ENCODE data around the gene ZNF580.
A peak's percentile ranks its signal among the peaks of the same experiment; 100 is the strongest.

The ZNF580 gene

DNA sequence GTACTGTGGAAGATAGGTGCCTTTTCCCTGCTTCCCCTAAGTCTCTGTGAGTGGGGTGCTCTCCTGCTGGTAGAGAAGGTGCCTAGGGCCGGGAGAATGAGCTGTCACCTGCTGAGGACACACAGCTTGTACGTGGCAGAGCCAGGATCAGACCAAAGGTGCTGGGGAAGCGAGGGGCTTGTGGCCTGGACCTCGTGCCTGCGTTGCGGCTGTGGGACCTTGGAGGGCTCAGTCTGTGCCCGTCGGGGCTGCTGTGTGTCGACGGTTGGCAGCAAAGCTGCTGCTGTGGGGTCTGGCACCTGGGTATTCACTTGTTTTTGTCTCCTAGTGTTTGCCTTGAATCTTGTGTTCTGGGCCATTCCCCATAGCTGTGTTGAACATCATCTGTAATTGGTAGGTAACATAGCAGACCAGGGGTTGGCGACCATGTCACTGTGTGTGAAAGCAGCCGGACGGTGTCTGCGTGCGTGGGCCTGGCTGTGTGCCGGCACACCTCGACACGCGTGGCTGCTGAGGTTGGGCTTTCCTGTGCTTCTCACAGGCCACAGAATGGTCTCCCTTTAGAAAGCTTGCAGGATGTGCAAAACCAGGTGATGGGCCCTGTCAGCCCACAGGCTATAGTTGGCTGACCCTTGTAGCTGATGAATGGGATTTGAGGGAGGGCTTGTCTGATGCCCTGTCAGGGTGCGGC lies 23.2 kb downstream of the ZNF580 start:
- no peak for DNase-seq

DNA sequence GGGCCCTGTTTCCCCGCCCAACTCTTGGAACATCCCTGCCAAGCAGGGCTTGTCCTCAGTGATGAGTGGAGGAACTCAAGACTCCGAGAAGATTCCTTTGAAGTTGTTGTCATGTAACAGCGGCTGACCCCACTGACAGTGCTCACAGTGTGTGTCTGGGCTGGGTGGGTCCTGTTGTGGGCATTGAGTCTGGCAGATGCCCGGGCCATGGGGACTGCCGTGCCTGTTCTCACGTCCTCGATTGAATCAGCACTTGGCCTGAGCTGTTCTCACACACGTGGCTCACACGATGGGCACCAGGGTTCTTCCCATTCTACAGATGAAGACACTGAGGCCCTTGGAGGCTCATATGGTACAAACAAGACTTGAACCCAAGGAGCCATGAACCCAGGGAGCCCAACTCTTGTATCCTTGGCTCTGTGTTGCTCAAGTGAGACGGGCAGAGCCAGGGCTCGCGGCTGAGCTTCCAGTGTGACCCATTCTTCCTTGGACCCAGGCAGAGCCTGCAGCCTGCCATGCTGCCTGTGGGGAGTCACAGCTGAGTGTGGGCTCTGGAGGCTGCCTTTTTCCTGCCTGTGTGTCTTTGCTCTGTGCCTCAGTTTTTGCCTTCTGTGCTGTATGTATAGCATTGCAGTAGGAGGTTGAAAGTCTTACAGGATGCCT lies 25.7 kb downstream of the ZNF580 start:
- DNase-seq, result no peak

DNA sequence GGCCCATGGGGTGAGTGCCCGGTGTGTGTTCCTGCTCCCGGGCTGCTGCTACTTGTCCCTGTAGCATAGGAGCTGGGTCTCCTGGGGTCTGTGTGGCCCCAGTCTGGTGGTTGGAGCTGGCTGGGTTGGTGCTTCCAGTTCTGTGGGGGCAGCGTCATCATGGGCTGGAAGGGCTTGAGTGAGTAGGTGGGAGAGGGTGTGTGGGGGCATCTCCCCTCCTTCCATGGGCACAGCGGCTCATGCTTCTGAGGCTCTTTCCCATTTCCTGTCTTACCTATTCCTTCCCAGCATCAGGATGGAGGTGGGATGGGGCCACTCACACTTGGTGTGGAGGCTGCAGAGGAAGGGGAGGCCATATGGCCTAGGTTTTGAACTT lies 26.2 kb downstream of the ZNF580 start:
- no peak for DNase-seq

DNA sequence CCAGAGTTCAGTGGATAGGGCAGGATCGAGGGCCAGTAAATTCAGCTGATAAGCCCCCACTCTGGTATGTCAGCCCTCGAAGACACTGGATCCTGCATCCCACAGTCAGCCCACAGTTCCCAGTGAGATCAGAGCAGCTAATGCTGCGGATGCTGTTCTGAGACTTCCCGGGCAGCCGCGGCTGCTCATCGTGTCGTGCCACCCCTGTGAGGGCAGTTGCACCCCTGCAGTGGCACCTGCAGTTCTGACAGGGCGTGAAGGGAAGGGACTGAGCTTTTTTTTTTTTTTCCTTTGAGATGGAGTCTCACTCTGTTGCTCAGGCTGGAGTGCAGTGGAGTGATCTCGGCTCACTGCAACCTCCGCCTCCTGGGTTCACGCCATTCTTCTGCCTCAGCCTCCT lies 26.7 kb downstream of the ZNF580 start:
- DNase-seq, result no peak

DNA sequence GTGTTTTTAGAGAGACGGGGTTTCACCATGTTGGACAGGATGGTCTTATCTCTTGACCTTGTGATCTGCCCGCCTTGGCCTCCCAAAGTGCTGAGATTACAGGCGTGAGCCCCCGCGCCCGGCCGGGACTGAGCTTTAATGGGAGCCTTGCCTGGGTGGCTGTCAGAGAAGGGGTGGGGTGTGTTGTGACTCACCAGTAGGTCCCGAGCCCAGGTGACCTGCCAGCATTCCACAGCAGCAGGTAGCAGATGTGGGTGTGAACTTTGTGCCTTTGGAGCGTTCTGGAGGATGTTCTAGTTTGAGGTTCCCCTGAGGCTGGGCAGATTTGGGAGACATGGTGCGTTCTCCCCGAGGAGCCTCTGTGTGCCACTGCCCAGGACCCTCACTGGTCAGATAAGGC lies 27.2 kb downstream of the ZNF580 start:
- DNase-seq, result no peak

DNA sequence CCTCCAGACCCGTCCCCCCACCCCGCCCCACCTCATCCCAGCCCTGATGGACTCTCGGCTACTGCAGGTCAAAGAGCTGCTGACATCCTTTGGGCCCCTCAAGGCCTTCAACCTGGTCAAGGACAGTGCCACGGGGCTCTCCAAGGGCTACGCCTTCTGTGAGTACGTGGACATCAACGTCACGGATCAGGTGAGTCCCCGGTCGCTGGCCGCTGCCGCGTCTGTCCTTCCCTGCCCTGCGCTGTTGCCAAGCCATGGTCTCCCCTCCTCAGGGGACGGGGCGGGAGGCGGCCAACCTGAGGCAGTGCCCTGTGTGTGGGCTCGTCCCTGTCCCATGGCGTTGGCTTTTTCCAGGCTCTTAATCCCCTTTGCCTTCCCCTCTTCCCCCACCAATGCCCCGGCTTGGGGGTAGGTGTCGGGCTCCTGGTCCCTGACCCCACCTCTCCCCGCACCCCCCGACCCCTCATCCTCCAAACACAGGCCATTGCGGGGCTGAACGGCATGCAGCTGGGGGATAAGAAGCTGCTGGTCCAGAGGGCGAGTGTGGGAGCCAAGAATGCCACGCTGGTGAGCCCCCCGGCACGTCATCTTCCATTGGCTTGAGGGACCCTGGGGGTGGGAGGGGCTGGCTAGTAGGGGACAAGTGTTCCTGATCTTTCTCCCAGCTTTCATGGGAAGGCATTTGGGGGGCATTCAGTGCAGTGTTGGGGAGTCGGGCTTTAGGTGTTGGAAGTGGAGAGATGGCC lies 28.0 kb downstream of the ZNF580 start:
- no peak for DNase-seq

DNA sequence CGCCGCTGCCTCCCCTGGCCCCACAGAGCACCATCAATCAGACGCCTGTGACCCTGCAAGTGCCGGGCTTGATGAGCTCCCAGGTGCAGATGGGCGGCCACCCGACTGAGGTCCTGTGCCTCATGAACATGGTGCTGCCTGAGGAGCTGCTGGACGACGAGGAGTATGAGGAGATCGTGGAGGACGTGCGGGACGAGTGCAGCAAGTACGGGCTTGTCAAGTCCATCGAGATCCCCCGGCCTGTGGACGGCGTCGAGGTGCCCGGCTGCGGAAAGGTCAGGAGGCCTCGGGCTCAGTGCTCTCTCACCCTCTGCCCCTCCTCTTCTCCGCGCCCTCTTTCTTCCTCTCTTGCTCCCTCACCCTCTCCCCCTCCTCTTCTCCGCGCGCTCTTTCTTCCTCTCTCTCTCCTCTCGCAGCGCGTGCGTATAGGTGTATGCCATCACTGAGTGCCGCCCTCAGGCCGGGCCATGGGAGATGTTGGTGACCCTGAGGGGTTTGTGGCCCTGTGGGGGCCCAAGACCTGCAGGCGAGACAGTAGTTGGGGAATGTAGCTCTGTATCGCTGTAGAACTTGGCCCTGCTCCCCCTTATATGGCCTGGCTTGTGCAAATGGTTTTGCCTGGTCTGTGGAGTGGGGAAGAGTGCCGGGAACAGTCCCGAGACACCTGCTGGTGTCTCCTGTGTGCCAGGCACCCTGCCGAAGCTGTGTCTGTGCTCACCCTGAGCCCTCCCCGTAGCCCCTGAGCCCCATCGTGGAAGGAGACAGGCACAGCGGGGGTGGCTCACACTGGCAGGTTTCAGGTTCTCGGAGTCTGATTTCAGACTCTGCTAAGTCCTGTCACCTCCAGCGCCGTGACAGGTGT lies 28.8 kb downstream of the ZNF580 start:
- DNase-seq, result no peak

DNA sequence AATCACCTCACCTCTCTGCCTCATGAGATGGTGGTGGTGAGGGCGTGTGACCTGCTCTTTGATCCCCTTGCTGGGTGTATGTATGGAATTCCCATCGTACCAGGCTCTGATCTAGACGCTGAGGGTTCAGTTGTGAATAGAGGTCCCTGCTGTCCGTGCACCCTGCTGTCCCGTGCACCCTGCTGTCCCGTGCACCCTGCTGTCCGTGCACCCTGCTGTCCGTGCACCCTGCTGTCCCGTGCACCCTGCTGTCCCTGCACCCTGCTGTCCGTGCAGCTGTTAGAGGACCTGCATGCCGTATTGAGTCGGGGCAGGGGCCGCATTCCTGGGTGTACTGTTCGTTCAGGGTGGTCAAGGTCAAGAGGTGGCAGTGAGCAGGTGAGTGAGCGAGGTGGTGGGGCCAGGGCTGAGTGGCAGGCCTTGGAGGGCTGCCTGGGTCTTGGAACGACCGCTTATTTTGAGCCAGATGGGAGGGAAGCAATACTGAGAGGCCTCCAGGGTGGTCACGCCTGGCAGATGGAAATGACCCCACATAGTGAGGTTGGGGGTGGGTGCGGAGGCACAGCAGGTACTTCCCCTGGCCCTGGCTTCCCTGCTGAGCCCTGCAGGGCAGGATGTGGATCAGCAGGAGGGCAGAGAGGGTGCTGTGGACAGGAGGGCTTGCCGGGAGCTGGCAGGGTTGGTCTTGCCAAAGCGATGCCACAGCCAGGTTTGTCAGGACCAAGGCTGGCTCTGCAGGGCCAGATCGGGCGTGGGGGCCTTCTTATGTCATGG lies 29.7 kb downstream of the ZNF580 start:
- DNase-seq, result no peak

DNA sequence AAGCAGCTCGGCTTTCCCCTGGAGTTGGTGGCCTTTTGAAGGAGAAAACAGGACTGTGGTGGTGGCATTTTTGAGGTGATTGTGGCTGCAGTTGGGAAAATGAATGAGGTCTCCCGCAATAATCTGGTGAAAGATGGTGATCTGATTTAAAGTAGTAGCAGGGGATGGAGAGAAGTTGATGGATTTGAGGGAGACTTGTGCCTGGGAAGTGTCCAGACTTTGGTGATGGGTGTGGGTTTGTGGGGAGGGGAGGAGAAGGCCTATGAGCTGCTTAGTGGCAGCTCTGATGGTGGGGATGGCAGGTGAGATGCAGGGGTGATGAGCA lies 30.2 kb downstream of the ZNF580 start:
- no peak for DNase-seq

DNA sequence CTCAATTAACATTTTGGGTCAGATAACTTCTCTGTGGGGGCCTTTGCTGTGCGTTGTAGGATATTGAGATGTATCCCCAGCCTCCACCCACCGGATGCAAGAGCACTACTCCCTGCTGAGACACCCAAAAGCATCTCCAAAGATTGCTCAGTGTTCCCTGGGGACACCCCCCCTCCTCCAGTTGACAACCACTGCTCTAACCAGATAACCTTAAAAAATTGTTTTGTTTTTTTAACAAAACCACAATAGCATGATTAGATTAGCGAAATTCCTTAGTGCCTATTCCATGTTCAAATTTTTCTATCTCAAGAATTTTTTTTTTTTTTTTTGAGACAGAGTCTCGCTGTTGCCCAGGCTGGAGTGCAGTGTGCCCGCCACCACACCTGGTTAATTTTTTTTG lies 31.6 kb downstream of the ZNF580 start:
- DNase-seq, result no peak

DNA sequence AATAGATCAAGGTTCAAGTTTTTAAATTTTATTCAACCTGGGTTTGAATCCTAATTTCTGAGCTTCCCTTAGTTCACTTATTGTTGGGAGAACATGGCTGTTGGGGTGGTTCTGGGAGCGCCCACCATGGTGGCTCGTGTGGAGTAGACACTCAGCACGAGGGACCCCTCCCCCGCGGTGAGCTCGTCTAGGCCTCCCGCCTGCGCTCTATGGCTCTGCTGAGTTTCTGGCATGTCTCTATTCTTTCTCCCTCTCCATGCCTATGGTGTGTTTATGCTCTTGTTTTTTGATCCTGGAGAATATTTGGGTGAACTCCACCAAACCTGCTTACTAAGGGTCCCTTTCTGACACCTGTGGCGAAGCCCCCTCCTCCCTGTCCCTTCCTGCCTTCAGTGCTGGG lies 32.7 kb downstream of the ZNF580 start:
- DNase-seq, result no peak

DNA sequence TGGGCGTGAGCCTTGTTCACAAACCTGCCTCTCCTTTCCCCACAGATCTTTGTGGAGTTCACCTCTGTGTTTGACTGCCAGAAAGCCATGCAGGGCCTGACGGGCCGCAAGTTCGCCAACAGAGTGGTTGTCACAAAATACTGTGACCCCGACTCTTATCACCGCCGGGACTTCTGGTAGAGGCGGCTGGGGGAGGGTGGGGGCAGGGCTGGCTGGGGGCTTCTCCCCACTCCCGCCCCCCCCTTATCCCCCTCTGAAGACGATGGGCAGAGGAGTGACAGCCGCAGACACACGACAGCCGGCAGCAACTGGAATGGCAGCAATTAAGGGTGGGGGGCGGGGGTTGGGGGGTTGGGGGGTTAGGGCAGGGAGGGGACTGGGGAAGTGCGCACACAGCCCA lies 33.1 kb downstream of the ZNF580 start:
- DNase-seq, result no peak

DNA sequence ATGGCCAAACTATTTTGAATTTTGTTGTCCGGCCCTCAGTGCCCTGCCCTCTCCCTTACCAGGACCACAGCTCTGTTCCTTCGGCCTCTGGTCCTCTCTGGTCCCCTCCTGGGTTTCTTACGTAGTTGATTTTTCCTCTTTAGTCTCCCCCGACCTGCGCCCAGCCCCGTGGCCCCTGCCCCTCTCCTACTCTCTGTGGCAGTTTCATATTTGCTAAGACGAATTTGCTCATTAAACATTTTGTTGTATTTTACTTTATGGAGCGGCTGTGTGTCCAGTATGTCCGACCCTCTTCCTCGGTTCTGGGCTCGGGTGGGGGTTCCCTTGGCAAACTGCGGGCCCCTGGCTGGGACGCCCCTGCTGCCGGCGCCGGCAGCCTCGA lies 33.6 kb downstream of the ZNF580 start:
- no peak for DNase-seq

DNA sequence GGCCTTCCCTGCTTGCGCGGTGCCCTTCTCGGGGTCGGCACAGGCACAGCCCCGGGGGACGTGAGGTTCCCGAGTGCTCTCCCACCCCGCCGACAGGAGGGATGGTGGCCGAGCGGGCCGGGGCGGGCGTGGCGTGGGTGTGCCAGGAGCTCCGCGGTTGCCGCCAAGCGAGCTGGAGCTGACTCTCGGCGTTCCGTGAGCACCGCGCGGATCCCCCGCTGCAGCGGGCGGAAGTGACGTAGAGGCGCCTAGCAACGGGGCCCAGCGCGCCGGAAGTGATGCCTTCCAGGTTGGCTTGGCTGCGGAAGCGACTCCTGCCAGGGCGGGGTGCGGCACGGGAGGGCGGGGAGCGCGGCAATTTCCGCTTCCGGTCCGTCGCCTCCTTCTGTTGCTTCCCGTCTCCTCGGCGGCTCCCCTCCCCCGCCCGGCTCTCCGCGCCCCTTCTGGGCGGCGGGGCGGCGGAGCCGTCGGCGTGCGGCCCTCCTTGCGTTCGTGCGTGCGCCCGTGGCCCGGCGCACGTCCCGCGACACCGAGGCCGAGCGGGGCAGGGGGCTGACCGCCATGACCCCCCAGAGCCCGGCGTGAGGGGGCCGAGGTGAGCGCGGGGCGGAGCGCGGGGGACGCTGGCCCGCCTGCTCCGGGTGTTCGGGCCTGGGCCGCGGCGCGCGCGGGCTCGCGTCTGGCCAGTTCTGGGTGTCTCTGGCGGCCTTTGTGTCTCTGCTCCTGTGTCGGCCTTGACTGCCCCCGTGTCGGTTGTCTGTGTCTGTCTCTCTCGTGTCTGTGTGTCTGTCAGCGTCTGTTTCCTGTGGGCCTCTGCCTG lies 34.2 kb downstream of the ZNF580 start, which contains the start of gene EPN1:
TSS of gene EPN1 (plus strand) at position 386 of the 820 bp plus-strand sequence. CDS start 3,402 bp downstream, outside the sequence.
- peak; percentile 96 for DNase-seq

DNA sequence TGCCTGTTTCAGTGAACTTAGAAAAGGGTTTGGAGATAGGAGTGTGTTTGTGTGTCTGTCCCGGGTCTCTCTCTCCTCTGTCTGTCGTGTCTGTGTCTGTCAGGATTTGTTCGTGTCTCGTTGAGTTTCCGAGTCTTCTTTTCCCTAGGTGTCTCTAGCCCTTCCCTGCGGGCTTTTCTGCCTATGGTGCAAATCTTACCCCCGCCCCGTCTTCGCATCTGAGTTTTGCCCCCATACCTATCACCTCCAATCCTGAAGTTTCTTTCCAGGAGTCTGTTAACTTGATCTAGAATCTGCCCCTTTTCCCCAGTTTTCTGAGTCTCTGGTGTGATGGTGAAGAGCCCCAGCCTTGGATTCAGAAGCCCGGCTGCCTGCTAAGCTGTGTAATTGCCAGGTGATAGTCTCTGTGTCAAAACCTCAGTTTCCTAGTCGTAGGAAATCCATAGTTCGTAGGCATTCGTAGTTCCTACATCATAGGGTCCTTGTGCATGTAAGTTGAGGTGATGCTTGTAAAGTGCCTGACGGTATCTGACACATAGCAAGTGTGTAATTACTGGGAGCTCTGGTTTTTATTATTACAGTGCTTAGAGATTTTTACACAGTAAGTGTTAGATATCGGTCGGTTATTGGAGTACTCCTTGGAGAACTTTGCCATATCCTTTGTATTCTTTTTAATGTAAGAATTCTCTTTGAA lies 35.0 kb downstream of the ZNF580 start:
- no peak for DNase-seq

DNA sequence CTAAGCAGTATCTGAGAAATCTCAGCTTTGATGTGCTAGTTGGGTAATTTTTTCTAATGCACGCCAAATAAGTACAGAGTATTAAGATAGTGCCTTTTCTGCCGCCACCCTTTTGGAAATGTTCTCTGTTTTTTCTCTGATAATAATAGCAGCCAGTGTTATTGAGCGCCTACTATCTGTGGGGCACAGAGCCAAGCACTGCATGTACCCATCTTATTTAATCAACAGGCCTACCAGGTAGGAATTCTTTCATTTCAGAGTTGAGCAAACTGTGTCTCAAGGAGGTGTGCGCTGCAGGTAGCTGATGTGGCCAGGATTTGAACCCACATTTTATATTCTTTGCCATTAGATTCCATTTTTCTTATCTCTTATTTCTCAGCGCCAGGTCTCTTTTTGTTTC lies 35.6 kb downstream of the ZNF580 start:
- DNase-seq, result peak; percentile 18

DNA sequence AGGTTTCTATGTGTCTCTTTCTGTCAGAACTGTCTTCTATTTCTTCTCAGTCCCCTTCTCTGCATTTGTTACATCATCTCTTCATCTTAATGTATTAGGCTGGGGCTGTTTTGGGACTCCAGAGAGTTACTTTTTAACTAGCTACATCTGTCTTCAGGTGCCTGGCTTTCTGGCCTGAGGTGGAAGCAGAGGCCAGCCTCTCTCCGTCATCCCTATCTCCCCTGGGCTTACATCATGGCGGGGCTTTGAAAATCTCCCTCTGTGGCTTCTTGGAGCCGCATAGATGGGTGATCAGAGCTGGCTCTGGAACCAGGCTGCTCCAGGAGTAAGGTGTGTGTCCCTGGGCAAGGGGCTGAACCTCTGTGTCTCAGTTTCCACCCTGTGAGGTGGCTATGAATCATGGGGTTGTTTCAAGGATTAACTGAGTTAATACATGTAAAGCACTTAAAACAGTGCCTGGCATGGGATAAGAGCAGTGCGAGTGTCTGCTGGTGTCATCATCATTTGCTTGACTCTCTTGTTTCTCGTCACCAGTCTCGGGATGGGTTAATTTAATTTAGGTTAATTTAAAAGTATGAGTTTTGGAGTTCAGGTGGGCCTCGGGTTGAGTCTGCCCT lies 36.2 kb downstream of the ZNF580 start:
- DNase-seq, result no peak

DNA sequence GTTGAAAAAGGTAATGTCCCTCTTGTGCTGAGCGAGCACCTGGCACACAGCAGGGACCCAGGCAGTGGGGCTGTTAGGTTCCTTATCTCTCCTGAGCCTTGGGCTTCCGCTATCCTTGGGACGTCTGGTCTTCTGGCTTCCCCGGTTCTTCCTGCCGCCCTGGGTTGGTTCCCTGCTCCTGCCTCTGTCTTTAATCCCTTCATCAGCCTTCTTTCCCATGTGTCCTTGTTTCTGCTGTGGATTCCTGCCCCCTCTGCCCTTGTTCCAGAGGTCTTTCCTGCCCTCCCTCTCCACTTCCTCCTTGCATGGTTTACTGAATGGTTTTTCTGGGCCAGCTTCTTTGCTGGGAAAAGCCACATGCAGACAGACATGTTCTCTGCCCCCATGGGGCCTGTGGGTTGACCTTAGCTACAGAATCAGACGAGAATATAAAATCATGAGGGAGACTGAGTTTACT lies 36.8 kb downstream of the ZNF580 start:
- no peak for DNase-seq

DNA sequence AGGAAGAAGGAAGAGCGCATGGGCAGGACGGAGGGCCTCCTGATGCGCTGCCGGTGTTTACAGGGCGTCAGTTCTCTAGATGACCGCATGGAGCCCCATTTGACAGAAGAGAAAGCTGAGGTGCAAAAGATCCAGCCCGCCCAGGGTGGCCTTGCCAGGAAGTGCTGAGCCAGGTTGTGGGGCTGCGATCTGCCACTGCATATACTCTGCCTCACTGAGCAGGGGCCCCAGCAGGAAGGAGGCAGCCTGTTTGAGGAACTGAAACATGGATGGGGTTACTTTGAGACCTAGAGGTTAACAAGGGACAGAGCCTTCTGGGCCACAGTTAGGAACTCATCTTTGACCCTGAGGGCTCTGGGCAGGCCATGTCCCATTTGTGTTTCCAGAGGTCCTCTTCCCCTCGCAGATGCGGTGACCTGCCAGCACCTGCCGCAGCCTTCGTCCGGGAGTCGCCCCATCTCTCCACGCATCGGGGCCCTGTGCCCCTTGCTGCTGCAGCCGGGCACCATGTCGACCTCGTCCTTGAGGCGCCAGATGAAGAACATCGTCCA lies 37.4 kb downstream of the ZNF580 start:
- DNase-seq, result no peak

Measured in HCEC 1CT (cell line).